IMR-90 (cell line): Measurements from ENCODE around the gene SYT3. TPM values are rescaled to one million over a fixed set of nuclear protein-coding genes. Genes with fewer than 3 reads are reported as not detected.

Experiments used
- ATAC-seq: fragments of 200-7000 bp; cut with Tn5 transposase; 2 replicates; pipeline ENCODE4 v1.9.1; 2020; ENCODE audit warnings: low read depth, mild to moderate bottlenecking, moderate library complexity
- BruUV-seq: library from RNA; stranded (reverse); fragments of 400-500 nt; replicated peaks from 2 replicates; lab custom pipeline; 2021; lab: Mats Ljungman, UMichigan
- CTCF ChIA-PET: fragments of 300-600 bp; formaldehyde crosslinking; extraction: SDS; loops from one replicate; lab custom pipeline; 2021; ENCODE audit warnings: antibody characterized with exemption; lab: Yijun Ruan, JAX
- POLR2A ChIA-PET: fragments of 300-600 bp; sonication (Branson Sonifier 250); formaldehyde crosslinking; loops from one replicate; lab custom pipeline; 2022; ENCODE audit warnings: antibody characterized with exemption; ENCODE audit not compliant: unreplicated experiment; lab: Charles Lee
- DNase-seq: peaks from one replicate; pipeline ENCODE4 v3.0.0; 2013
- H2AFZ ChIP-seq: replicated peaks from 2 replicates; pipeline ENCODE3; 2013; ENCODE audit warnings: low read length, mild to moderate bottlenecking; ENCODE audit not compliant: poor library complexity
- H2AK5ac ChIP-seq: 2 replicates; pipeline ENCODE4 v1.6.1; 2013; ENCODE audit warnings: low read depth, low read length, inconsistent platforms
- H2AK9ac ChIP-seq: replicated peaks from 2 replicates; pipeline ENCODE3; 2013; ENCODE audit warnings: mild to moderate bottlenecking, low read depth, low read length, moderate library complexity; ENCODE audit not compliant: poor library complexity
- H2BK120ac ChIP-seq: 2 replicates; pipeline ENCODE4 v1.6.1; 2013; ENCODE audit warnings: low read depth, low read length, inconsistent platforms
- H2BK15ac ChIP-seq: 3 replicates; pipeline ENCODE4 v1.6.1; 2013; ENCODE audit warnings: low read depth, low read length, inconsistent platforms
- H2BK20ac ChIP-seq: 2 replicates; pipeline ENCODE4 v1.6.1; 2013; ENCODE audit warnings: low read depth, mild to moderate bottlenecking, inconsistent platforms, low read length, moderate library complexity
- H2BK5ac ChIP-seq: 2 replicates; pipeline ENCODE4 v1.6.1; 2013; ENCODE audit warnings: mild to moderate bottlenecking, low read depth, low read length, inconsistent platforms; ENCODE audit not compliant: poor library complexity, severe bottlenecking
- H3K14ac ChIP-seq: replicated peaks from 2 replicates; pipeline ENCODE4 v1.6.1; 2013; ENCODE audit warnings: low read depth, low read length, inconsistent platforms
- H3K18ac ChIP-seq: 2 replicates; pipeline ENCODE4 v1.6.1; 2013; ENCODE audit warnings: low read depth, low read length, control low read depth
- H3K23ac ChIP-seq: 2 replicates; pipeline ENCODE4 v1.6.1; 2013; ENCODE audit warnings: low read depth, low read length, inconsistent platforms
- H3K27ac ChIP-seq: 2 replicates; pipeline ENCODE4 v1.5.1; 2013; ENCODE audit warnings: mild to moderate bottlenecking, control low read depth, low read length; ENCODE audit not compliant: insufficient read depth
- H3K27me3 ChIP-seq: 2 replicates; pipeline ENCODE4 v1.6.1; 2013; ENCODE audit warnings: low read length; ENCODE audit not compliant: control insufficient read depth, insufficient read depth
- H3K36me3 ChIP-seq: 2 replicates; pipeline ENCODE4 v1.6.1; 2013; ENCODE audit warnings: low read length, mixed read lengths; ENCODE audit not compliant: control insufficient read depth, insufficient read depth
- H3K4ac ChIP-seq: 2 replicates; pipeline ENCODE4 v1.6.1; 2013; ENCODE audit warnings: low read depth, low read length, inconsistent platforms
- H3K4me1 ChIP-seq: 2 replicates; pipeline ENCODE4 v1.6.1; 2013; ENCODE audit warnings: low read length, mixed read lengths; ENCODE audit not compliant: control insufficient read depth, insufficient read depth
- H3K4me2 ChIP-seq: 2 replicates; pipeline ENCODE4 v1.6.1; 2013; ENCODE audit warnings: low read depth, mild to moderate bottlenecking, control low read depth, low read length, moderate library complexity
- H3K4me3 ChIP-seq: 2 replicates; pipeline ENCODE4 v1.5.1; 2013; ENCODE audit warnings: low read depth, mild to moderate bottlenecking, control low read depth, low read length, moderate library complexity; ENCODE audit not compliant: insufficient read depth
- H3K56ac ChIP-seq: 2 replicates; pipeline ENCODE4 v1.6.1; 2013; ENCODE audit warnings: low read length, inconsistent platforms; ENCODE audit not compliant: insufficient read depth; ENCODE audit errors: extremely low read depth
- H3K79me1 ChIP-seq, 2 experiments: 2 replicates each; pipeline ENCODE4 v1.6.1; 2013; ENCODE audit warnings: low read length in 2 of 2, inconsistent platforms in 1 of 2, low read depth in 1 of 2
- H3K9ac ChIP-seq: 2 replicates; pipeline ENCODE4 v1.6.1; 2013; ENCODE audit warnings: low read depth, low read length, control low read depth
- H3K9me1 ChIP-seq: 2 replicates; pipeline ENCODE4 v1.6.1; 2013; ENCODE audit warnings: low read length, inconsistent platforms; ENCODE audit not compliant: insufficient read depth
- H3K9me3 ChIP-seq: 2 replicates; pipeline ENCODE4 v1.6.1; 2013; ENCODE audit warnings: low read length; ENCODE audit not compliant: control insufficient read depth, insufficient read depth
- H4K20me1 ChIP-seq: 2 replicates; pipeline ENCODE4 v1.6.1; 2013; ENCODE audit warnings: low read length, inconsistent platforms; ENCODE audit not compliant: insufficient read depth
- H4K5ac ChIP-seq: 2 replicates; pipeline ENCODE4 v1.6.1; 2013; ENCODE audit warnings: mild to moderate bottlenecking, low read depth, low read length, control low read depth
- H4K8ac ChIP-seq, 2 experiments: 2 replicates each; pipeline ENCODE4 v1.6.1; 2013; ENCODE audit warnings: low read depth in 2 of 2, low read length in 2 of 2, control low read depth in 1 of 2, inconsistent platforms in 1 of 2
- H4K91ac ChIP-seq: 2 replicates; pipeline ENCODE4 v1.6.1; 2013; ENCODE audit warnings: low read depth, low read length, inconsistent platforms; ENCODE audit not compliant: insufficient read depth
- NFE2L2 ChIP-seq: fragments of 150-350 bp; IDR thresholded peaks from 2 replicates; pipeline ENCODE4 v1.6.1; 2016; ENCODE audit warnings: low read depth, mild to moderate bottlenecking, low read length
- USF2 ChIP-seq: fragments of 150-350 bp; IDR thresholded peaks from 2 replicates; pipeline ENCODE4 v1.6.1; 2017; ENCODE audit warnings: mild to moderate bottlenecking, antibody characterized with exemption, low read length, low read depth
- dilution Hi-C: fragments of 300-500 bp; cut with HindIII; formaldehyde crosslinking; loops from one replicate; pipeline ENCODE4 v1.14.3; 2018; ENCODE audit warnings: low sequenced_read_pairs; ENCODE audit not compliant: unreplicated experiment
- in situ Hi-C: fragments of 300-500 bp; cut with MboI; formaldehyde crosslinking; loops from 3 replicates; pipeline ENCODE4 v1.14.3; 2019; ENCODE audit warnings: low sequenced_read_pairs, inconsistent platforms, mixed read lengths
- intact Hi-C: fragments of 100-400 bp; cut with micrococcal nuclease; formaldehyde crosslinking; loops from 2 replicates; pipeline ENCODE4 v1.10.0; 2022
- polyA plus RNA-seq, 3 experiments: library from polyadenylated mRNA; depleted of rRNA; stranded (reverse); fragments of >200 nt; gene quantifications; 2 replicates each; pipeline ENCODE4 v1.2.3, GENCODE V29; 2012; ENCODE audit warnings: low replicate concordance in 1 of 3
- total RNA-seq: library from RNA; depleted of rRNA; stranded (reverse); fragments of >200 nt; gene quantifications from 2 replicates; pipeline ENCODE4 v1.2.3, GENCODE V29; 2012

Gene SYT3
- total and polyA plus RNA-seq, 2 of the 4 experiments (the other 2 are of a cell fraction) = 0.05 TPM; not detected in 1

DNA sequence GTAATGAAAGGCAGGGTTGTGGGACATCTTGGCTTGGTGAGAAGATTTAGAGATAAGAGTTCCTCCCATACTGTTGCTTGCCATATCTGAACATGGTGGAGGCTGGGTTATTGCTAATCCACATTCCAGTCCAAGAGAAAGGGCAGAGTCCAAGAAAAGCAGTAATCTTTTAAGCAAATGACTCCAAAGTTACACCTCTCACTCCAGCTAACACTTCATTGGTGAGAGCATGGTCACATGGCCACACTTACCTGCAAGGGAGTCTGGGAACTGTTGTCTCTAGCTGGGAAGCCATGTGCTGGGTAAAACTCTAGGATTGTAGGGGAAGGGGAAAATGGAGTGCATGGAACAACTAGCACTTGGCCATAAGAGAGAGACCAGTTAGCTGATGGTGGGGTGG, 15.2 kb upstream of the SYT3 start:
- no peak overlapping the region for H3K27ac ChIP-seq
- dilution Hi-C loops = no loop called here
- peaks cover 7% of the 10 kb centered on the region for H3K27me3 ChIP-seq
- no peak overlapping the region for H2BK5ac ChIP-seq
- H2BK15ac ChIP-seq = no peak overlapping the region
- H2BK20ac ChIP-seq = no peak overlapping the region
- H3K9me1 ChIP-seq = peaks cover 5% of the 10 kb centered on the region; the same call in 1 of the 2 replicates
- H2BK120ac ChIP-seq = no peak overlapping the region
- no peak overlapping the region for H3K56ac ChIP-seq
- no peak overlapping the region for H3K18ac ChIP-seq
- H4K91ac ChIP-seq = no peak overlapping the region
- no peak overlapping the region for H3K4me3 ChIP-seq
- H3K9me3 ChIP-seq = no peaks in the 10 kb centered on the region
- H2AK9ac ChIP-seq = no peak overlapping the region
- no peak overlapping the region for H3K9ac ChIP-seq
- H3K4me1 ChIP-seq = peaks cover 2% of the 10 kb centered on the region; the same call in 1 of the 2 replicates
- intact Hi-C loops = no loop called here
- CTCF ChIA-PET = no interaction called here
- no peak overlapping the region for H3K4me2 ChIP-seq
- POLR2A ChIA-PET = no interaction called here
- no peak overlapping the region for H4K5ac ChIP-seq
- no peaks in the 10 kb centered on the region for H3K79me1 ChIP-seq
- no peak for DNase-seq
- ATAC-seq = no peak
- TF ChIP-seq NFE2L2 (no peak), USF2 (peak; percentile 23; the same call in 1 of the 2 replicates)
- H3K36me3 ChIP-seq = no peaks in the 10 kb centered on the region
- no TSS peak for BruUV-seq
- no peak overlapping the region for H3K23ac ChIP-seq
- no peak overlapping the region for H4K8ac ChIP-seq
- no peak overlapping the region for H2AK5ac ChIP-seq
- in situ Hi-C loops = no loop called here
- no peaks in the 10 kb centered on the region; the same call in 1 of the 2 replicates for H4K20me1 ChIP-seq
- H3K14ac ChIP-seq = no peak overlapping the region
- H3K4ac ChIP-seq = no peak overlapping the region
- no peak overlapping the region for H2AFZ ChIP-seq
